ENCODE measurements around the gene CAPZA2. TPM values are rescaled to one million over a fixed set of nuclear protein-coding genes. Genes with fewer than 3 reads are reported as not detected.

Gene CAPZA2
- total and polyA plus RNA-seq, 9 of the 15 experiments (the other 6 are each of a cell fraction or from before 2014, with no cell fraction given) = 67.0 to 524 (median 176) TPM

- TF ChIP-seq GTF2F1 (IDR thresholded peaks at IDR 0.05; ENCODE audit: low read depth, low read length) (no peak), RBFOX2 (IDR thresholded peaks at IDR 0.05; ENCODE audit: low read depth, low read length) (no peak), SIN3A (IDR thresholded peaks at IDR 0.05; ENCODE audit: borderline replicate concordance in 2 of 2, control insufficient read depth in 1 of 2, low read depth in 2 of 2, low read length in 2 of 2) (peak in 1 of 2 experiments; percentile 69; a peak in 1 of 4 replicates), EHMT2 (IDR thresholded peaks at IDR 0.05) (peak; percentile 87), NUFIP1 (IDR thresholded peaks at IDR 0.05; ENCODE audit: partially characterized antibody) (peak; percentile 96), ZNF280B (CRISPR knock-in tag; IDR thresholded peaks at IDR 0.05) (0 out of 2 replicates have a peak, but pooled peaks have one; percentile 50), ZSCAN32 (CRISPR knock-in tag; IDR thresholded peaks at IDR 0.05) (no peak), ARID1B (IDR thresholded peaks at IDR 0.05) (peak; percentile 100), ZNF217 (CRISPR knock-in tag; IDR thresholded peaks at IDR 0.05) (no peak), NR2C2 (CRISPR knock-in tag; IDR thresholded peaks at IDR 0.05) (no peak), NR2C2 (tag; IDR thresholded peaks at IDR 0.05) (no peak; the same call in 1 of the 2 replicates), SPI1 (IDR thresholded peaks at IDR 0.05; ENCODE audit: borderline replicate concordance, low read depth, low read length) (peak; percentile 77), ZNF146 (CRISPR knock-in tag; IDR thresholded peaks at IDR 0.05; ENCODE audit: unreplicated experiment) (no peak), ZMIZ1 (IDR thresholded peaks at IDR 0.05; ENCODE audit: low read depth in 2 of 2, low read length in 2 of 2) (peak in 1 of 2 experiments; percentile 76; a peak in 2 of 4 replicates), ZC3H11A (IDR thresholded peaks at IDR 0.05; ENCODE audit: low read depth, low read length) (no peak), ATF1 (CRISPR knock-in tag; IDR thresholded peaks at IDR 0.05) (no peak), ATF1 (tag; IDR thresholded peaks at IDR 0.05) (peak; percentile 63), HDAC2 (IDR thresholded peaks at IDR 0.05) (peak; percentile 100), ZNF197 (CRISPR knock-in tag; IDR thresholded peaks at IDR 0.05; ENCODE audit: low read depth) (0 out of 2 replicates have a peak, but pooled peaks have one; percentile 22), CBX3 (IDR thresholded peaks at IDR 0.05; ENCODE audit: borderline replicate concordance in 1 of 2, low read length in 2 of 2) (peak in 1 of 2 experiments; percentile 90; a peak in 2 of 3 replicates), FOXP4 (CRISPR knock-in tag; IDR thresholded peaks at IDR 0.05; ENCODE audit: borderline replicate concordance) (no peak)
Observed at GRCh38 chr7:116949941-116950801, 87.8 kb downstream of the CAPZA2 start (continued).

Data from K562 (cell line).